ENCODE data around the gene HES7.

DNA sequence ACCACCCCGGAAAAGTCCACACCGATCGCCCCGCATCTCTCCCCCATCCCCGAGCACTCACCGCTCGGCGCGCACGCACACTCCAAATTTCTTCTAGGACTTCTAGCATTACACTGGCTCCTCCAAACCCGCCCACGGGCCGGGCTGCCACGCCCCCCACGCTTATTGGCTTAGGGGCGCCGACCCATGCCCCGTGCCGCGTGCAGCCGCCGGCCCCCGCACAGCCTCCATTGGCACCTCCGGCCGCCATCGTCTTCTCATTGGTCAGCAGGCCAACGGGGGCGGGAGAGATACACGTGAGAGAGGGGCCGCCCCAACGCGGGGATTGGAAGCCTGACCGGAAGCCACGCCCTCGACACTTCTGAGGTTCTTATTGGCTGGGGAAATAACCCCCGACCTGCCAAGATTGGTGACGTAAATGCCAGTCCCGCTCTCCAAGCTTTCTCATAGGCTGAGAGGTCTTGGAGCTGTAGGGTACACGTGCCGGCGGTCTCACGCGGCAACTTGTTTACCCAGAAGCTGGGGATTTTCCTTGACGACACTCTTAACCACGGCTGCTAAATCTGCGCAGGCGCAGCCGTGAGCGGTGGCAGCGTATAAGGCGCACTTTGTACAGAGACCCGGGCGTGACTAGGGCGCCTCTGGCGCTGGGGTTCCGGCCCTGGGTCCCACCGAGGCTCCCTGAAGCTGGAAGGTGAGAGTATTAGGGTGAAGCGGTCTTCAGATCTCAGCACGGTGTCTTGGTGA lies 32.5 kb upstream of the HES7 start:
- TF ChIP-seq POLR2AphosphoS5 (IDR thresholded peaks at IDR 0.05; ENCODE audit: low read depth, low read length) = peak; percentile 58
- peak; percentile 80 for TF ChIP-seq POLR2A (IDR thresholded peaks at IDR 0.05; ENCODE audit: low read depth, low read length)
